NCI-H1048 (cell line): ENCODE results near the gene NDUFAF3.
"Not testable (repeated sequence)": the region's sequence is repeated elsewhere in the genome, so short reads cannot be mapped to it uniquely, and the experiment has no call there.

Experiments used
- DNase-seq: peaks from one replicate; lab custom pipeline; 2025; lab: John Stamatoyannopoulos, UW

Gene NDUFAF3

GRCh38 chr3:48999085-48999858 is 22.6 kb upstream of the NDUFAF3 start:
- DNase-seq, result no peak

GRCh38 chr3:49001155-49001554 is 20.8 kb upstream of the NDUFAF3 start:
- no peak for DNase-seq

GRCh38 chr3:49004352-49005302 is 17.3 kb upstream of the NDUFAF3 start:
- DNase-seq, result no peak

DNA sequence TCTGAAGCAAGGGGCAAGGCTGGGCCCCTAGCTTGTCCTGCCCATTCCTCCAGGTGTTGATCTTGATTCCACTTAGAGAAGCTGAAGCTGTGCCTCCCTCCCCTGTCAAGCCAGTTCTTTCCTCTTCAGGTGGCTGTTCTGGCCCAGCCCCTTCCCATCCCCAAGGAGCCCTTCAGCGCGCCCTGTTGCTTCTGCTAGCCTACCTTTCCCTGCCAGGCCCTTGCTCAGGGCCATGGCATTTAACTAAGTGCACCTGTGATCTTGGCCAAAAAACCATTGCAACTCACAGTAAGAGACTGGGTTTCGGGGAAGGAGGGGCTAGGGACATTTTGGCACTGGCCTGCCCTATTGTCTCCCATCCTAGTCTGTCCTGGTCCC is 16.6 kb upstream of the NDUFAF3 start:
- DNase-seq, result no peak

DNA sequence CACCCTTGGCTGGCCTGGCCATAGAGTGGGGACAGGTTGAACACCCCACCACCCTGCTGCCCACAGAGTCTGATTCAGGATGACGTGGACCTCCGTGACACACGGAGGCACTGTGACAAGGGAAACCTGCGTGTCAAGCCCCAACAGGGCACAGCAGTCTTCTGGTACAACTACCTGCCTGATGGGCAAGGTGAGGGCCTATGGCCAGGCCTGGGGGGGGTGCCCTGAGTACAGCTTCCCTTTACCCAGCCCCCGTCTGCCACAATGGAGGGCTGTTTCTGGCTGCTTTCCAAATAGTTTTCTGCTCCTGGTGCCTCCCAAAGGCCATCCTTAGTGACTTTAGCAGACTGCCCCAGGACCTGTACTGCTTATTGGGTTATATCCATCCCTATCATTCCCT is 15.9 kb upstream of the NDUFAF3 start:
- DNase-seq, result no peak

GRCh38 chr3:49006408-49007067 is 15.4 kb upstream of the NDUFAF3 start:
- no peak for DNase-seq

DNA sequence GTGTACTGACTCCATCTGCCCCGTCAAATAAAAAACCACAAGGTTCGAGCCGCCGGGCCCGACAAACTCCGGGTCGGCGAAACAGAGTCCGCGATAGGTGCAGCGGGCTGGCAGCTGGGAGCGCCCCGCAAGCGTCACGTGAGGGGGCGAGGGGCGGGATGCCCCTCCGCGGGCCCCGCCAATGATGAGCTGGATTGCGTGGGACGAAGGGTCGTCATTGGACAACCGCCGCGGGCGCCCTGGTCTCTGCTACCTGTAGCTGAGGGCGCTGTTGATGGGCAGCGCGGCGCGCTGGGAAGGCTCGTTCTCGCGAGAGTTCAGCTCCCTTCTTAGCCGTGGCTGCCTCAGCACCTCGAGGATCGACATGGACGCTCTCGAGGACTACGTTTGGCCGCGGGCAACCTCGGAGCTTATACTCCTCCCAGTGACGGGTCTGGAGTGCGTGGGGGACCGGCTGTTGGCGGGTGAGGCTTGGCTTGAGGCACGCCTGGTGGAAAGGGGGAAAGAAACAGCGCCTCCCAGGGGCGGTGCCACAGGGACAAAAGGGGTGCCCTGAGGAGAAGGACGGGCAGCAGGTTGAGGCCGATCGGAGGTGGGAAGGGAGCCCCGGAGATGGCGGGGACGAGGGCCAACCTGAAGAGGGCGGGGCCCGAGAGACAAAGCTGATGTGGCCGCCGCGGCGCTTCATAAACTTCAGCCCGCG is 14.7 kb upstream of the NDUFAF3 start, which contains the start of gene WDR6:
TSS of gene WDR6 (plus strand) at position 324 of the 703 bp plus-strand sequence. CDS start at position 365, 41 bp downstream.
- peak; percentile 95 for DNase-seq

DNA sequence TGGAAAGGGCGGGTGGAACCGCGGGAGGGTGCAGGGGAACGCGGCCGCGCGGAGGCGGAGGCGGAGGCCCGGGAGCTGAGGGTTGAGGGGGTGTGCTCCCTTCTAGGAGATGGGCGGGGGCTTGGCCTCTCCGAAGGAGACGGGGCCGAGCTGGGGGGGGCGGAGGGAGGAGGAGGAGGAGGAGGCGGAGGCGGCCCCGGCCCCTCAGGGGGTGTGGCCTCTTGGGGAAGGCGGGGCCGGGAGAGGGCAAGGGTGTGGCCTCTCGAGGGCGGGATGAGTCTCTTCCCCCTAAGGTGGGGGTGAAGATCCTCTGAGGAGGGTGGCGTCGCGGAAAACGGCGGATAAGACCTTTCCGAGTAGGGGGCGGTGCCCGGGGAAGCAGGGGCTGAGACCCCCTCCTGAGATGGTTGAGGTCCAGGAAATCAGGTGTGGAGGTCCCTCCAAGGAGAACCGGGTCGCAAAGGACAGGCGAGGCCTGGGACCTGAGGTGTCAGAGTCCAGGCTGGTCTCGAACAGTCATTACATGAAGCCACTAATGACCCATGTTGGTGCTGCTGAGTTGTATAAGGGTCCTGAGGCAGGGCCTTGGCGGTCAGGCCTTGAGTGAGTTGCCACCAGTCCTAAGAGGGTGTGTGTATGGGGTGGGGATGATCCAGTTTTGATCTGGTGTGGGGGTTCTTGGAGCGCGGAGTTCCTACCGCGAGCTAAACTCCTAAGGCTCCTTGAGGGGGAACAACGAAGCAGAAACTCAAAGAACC is 14.0 kb upstream of the NDUFAF3 start:
- peak; percentile 65 for DNase-seq

DNA sequence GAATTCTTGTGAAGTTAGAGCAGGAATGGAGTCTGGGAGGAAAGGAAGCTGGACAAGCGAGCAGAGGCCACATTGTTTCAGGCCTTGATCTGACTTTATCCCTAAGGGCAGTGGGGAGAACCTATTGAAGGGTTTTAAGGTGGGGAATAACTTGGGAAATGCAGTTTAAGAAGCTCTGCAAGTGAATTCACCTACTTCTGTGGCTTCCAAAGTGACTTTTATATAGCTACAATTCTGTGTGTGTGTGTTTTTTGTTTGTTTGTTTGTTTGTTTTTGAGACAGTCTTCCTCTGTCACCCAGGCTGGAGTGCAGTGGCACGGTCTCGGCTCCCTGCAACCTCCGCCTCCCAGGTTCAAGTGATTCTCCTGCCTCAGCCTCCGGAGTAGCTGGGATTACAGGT is 13.3 kb upstream of the NDUFAF3 start:
- DNase-seq, result not testable (repeated sequence)

DNA sequence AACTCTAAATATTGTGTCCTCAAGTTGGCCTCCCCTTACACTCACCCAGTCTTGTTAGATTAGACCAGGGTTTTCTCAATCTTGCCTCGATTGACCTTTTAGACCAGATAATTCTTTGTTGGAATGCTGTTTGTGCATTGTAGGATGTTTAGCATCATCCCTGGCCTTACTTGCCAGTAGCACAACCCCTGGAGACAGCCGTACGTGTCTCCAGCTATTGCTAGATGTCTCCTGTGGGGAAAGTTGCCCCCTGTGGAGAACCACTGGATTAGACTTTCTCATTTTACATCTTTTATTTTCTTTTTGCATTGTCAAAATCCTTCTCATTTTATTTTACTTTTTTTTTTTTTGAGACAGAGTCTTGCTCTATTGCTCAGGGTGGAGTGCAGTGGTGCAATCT is 12.5 kb upstream of the NDUFAF3 start:
- no peak for DNase-seq

GRCh38 chr3:49012441-49013017 is 9.4 kb upstream of the NDUFAF3 start:
- no peak for DNase-seq

- no peak for DNase-seq
These were observed 8.7 kb upstream of the NDUFAF3 start for GRCh38 chr3:49013113-49013737.

DNA sequence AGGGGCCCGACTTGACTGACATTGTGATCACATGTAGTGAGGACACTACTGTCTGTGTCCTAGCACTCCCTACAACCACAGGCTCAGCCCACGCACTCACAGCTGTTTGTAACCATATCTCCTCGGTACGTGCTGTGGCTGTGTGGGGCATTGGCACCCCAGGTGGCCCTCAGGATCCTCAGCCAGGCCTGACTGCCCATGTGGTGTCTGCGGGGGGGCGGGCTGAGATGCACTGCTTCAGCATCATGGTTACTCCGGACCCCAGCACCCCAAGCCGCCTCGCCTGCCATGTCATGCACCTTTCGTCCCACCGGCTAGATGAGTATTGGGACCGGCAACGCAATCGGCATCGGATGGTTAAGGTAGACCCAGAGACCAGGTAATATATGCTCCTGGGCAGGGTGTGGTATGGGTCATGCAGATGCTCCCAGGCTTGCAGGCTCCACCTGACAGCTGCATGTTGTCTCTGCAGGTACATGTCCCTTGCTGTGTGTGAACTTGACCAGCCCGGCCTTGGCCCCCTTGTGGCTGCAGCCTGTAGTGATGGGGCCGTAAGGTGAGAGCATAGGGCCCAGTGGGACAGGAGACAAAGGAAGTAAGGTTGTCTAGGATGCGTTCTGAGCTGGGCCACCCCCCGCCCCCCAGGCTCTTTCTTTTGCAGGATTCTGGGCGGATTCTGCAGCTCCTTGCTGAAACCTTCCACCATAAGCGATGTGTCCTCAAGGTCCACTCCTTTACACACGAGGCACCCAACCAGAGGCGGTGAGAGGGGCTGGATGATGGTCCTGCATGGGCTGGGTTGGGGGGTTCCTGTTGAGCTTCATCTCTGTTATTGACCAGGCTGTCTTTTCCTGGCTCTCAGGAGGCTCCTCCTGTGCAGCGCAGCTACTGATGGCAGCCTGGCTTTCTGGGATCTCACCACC is 7.9 kb upstream of the NDUFAF3 start:
- no peak for DNase-seq

DNA sequence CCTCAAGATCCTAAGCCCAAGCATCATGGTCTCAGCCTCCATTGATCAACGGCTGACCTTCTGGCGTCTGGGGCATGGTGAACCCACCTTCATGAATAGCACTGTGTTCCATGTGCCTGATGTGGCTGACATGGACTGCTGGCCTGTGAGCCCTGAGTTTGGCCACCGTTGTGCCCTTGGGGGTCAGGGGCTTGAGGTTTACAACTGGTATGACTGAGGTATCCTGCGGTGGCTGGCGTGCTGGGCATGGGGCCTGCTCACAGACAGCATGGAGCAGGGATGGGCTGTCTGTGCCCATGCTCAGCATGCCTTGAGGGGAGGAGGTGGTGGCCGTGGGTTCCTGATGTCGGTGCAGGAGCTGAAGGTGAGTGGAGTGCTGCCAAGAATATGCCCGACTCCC is 6.8 kb upstream of the NDUFAF3 start:
- DNase-seq, result no peak

DNA sequence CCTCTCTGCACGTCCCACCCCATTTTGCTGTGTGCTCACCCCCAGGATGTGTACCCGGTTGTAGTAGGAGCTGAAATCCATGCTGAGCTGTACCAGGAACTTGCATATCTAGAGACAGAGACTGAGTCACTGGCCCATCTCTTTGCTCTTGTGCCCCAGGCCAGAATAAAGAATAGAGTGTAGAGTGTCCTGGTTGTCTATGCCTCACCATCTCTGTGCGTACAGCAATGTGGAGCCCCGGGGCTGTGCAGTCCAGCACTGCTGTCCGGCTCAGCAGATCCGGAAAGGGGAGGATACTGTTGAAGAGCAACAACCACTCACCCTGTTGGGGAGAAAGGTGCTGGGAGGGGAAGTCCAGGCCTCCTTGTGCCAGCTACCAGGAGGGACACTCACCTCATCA is 6.2 kb upstream of the NDUFAF3 start:
- no peak for DNase-seq

DNA sequence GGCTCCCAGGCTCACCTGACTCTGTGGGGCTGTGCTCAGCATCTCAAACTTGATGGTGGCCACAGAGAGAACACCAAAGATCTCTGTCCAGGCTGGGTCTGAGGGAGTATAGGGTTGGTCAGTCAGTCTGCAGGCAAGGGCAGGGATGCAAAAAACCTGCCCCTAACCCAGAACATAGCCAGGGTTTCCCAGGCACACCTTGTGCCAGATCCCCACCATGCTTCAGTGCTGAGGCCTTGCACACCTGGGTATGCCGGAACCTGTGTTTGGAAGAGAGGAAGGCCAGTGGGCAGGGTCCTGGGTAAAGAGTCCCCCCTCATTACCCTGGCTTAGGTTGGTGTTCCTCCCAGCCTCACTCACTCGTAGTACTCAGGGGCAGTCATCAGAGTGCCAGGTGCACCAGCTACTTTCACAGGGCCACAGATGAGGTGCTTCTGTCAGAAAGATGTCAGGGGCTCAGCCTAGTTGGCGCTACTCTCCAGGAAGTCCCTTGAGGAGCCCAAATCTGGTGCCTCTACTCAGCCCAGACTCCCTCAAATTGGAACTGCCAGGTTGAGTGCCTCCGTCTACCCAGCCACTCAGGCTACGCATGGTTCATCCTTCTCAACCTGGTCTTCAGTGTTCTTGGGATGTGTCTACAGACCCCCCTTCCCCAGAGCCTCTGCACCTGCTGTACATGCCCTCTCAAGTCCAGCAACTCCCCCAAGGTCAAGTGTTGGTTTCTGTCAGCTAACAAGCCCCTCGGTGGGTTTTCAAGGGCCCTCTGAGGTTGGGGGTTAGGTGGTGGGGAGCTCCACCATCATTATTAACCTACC is 5.3 kb upstream of the NDUFAF3 start:
- DNase-seq, result no peak

DNA sequence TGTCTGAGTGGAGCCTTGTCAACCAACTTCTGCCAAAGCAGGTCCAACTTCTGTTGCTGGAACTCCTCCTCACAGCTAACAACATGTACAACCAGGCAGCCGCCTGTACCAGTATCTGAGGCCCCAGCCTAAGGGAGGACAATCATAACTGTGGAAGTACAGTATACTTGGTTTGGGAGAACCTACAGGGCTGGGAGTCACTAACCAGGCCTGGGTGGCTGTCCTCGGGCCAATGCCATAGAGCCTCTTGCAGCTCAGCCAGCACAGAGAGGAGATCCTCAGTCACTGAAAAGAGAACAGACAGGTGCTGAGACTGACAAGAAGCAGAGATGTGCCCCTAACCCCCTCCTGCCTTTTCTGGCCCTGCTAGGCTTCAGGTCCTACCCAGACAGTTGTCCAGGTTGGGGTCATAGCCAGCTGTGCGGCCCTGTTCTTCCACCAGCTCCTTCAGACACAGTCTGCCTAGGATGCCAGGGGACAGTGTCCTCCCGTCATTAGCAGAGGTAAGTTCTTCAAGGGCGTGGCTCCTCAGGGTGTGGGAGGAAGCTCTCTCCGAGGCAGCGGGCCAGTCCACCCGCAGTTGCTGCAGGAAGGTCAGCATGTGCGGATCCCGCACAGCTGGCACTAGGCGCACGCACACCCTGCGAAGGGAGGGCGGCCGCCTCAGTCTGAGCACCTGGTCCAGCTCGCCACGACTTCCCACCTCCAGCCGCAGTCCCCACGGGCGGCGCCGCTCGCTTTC is 4.5 kb upstream of the NDUFAF3 start:
- DNase-seq, result no peak
